Breast epithelium (tissue), 3 donors: ENCODE data around the gene GAL3ST2.

Experiments
- CTCF ChIP-seq, 3 donors: fragments of 450-650 bp; IDR thresholded peaks; one replicate each; pipeline ENCODE4 v1.5.1; 2016 to 2017; ENCODE audit warnings: antibody characterized with exemption in 3 of 3, mild to moderate bottlenecking in 3 of 3, moderate library complexity in 3 of 3
- POLR2A ChIP-seq: fragments of 450-650 bp; IDR thresholded peaks from one replicate; pipeline ENCODE4 v1.6.1; 2016; ENCODE audit warnings: antibody characterized with exemption, mild to moderate bottlenecking, moderate library complexity

GRCh38 chr2:241771286-241772062, 5.1 kb upstream of the GAL3ST2 start:
- TF ChIP-seq CTCF (IDR thresholded peaks at IDR 0.05) (no peak), POLR2A (no peak)
